ENCODE measurements around the gene TERC.

Gene TERC

DNA sequence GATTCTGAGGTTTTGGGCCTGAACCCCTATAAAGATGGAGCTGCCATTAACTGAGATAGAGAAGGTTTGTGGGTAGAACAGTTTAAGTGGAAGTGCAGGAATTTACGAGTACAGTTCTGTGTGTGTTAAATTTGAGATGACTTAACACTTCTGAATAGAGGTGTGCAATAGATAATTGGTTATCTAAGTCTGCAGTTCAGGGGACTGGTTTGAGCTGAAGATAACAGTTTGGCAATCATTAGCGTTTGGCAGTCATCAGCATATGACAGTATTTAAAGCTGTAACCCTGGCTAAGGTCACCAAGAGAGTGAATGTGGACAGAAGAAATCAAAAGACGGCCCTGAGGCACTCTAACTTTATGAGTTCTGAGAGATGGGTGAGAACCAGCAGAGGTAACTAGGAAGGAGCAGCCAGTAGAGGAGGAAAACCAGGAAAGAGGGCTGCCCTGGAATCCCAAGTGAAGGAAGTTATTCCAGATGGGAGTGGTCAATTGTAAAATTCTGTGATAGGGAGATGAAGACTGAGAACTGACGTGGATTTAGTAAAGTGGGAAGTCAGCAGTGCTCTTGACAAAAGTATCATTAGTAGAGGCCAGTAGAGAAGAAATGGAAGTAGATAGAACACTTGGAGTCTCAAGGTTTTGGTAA is 16.5 kb upstream of the TERC start:
- TF ChIP-seq, protein P1, sequence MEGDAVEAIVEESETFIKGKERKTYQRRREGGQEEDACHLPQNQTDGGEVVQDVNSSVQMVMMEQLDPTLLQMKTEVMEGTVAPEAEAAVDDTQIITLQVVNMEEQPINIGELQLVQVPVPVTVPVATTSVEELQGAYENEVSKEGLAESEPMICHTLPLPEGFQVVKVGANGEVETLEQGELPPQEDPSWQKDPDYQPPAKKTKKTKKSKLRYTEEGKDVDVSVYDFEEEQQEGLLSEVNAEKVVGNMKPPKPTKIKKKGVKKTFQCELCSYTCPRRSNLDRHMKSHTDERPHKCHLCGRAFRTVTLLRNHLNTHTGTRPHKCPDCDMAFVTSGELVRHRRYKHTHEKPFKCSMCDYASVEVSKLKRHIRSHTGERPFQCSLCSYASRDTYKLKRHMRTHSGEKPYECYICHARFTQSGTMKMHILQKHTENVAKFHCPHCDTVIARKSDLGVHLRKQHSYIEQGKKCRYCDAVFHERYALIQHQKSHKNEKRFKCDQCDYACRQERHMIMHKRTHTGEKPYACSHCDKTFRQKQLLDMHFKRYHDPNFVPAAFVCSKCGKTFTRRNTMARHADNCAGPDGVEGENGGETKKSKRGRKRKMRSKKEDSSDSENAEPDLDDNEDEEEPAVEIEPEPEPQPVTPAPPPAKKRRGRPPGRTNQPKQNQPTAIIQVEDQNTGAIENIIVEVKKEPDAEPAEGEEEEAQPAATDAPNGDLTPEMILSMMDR (conservative IDR thresholded peaks at IDR 0.05; ENCODE audit: low read depth, low read length): no peak
- Histone ChIP-seq H3K36me3 (ENCODE audit: insufficient read depth) (peaks cover 15% of the 10 kb centered on the region; the same call in 1 of the 2 replicates), H4K20me1 (ENCODE audit: insufficient read depth) (no peaks in the 10 kb centered on the region), H3K9ac (no peak overlapping the region), H3K27ac (no peak overlapping the region), H3K4me3 (IDR thresholded peaks at IDR 0.05; ENCODE audit: insufficient read depth, low read depth, low read length) (no peak overlapping the region), H3K4me2 (no peak overlapping the region), H3K4me1 (ENCODE audit: low read depth, poor library complexity, severe bottlenecking) (no peaks in the 10 kb centered on the region), H3K79me2 (ENCODE audit: insufficient read depth, low read depth) (peaks cover under 1% of the 10 kb centered on the region), H2AFZ (ENCODE audit: low read depth) (no peak overlapping the region), H3K27me3 (ENCODE audit: insufficient read depth, low read depth) (no peaks in the 10 kb centered on the region)

DNA sequence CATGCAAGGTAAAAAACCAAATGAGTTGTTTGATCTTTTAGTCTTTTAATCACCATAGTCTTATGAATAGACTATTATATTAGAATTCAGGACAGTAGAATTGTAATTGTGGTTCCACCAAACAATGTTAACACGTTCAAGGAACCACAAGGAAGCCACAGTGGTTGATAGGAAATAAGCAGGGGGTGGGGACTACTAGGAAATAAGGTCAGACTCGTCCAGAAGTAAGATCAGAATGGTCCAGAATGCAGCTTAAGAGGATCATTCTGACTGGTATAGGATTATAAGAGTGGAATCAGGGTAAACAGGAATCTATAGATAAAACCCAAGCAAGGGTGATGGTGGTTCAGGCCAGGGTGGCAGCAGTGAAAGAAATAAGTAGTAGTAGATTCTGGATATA is 15.9 kb upstream of the TERC start:
- Histone ChIP-seq H3K27ac (no peak overlapping the region), H3K36me3 (ENCODE audit: insufficient read depth) (peaks cover 15% of the 10 kb centered on the region; the same call in 1 of the 2 replicates), H3K4me3 (IDR thresholded peaks at IDR 0.05; ENCODE audit: insufficient read depth, low read depth, low read length) (no peak overlapping the region), H4K20me1 (ENCODE audit: insufficient read depth) (no peaks in the 10 kb centered on the region), H3K4me1 (ENCODE audit: low read depth, poor library complexity, severe bottlenecking) (peaks cover 4% of the 10 kb centered on the region), H3K27me3 (ENCODE audit: insufficient read depth, low read depth) (no peaks in the 10 kb centered on the region), H3K79me2 (ENCODE audit: insufficient read depth, low read depth) (peaks cover 7% of the 10 kb centered on the region), H3K4me2 (no peak overlapping the region), H2AFZ (ENCODE audit: low read depth) (no peak overlapping the region), H3K9ac (no peak overlapping the region)
- TF ChIP-seq, protein P1 (conservative IDR thresholded peaks at IDR 0.05; ENCODE audit: low read depth, low read length): no peak

DNA sequence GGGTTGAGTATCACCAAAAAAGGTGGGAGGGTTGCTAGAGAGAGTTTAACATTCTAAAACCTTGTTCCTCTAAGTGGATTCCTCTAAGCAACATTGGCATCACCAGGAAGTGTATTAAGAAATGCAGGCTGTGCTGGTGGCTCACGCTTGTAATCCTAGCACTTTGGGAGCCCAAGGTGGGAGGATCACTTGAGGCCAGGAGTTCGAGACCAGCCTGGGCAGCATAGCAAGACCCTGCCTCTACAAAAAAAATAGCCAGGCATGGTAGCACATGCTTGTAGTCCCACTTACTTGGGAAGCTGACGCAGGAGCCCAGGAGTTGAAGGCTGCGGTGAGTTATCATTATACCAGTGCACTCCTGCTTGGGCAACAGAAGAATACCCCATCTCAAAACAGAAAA is 13.0 kb upstream of the TERC start:
- Histone ChIP-seq H3K4me1 (ENCODE audit: low read depth, poor library complexity, severe bottlenecking) (peaks cover 21% of the 10 kb centered on the region), H3K9ac (no peak overlapping the region), H2AFZ (ENCODE audit: low read depth) (no peak overlapping the region), H3K4me3 (IDR thresholded peaks at IDR 0.05; ENCODE audit: insufficient read depth, low read depth, low read length) (no peak overlapping the region), H3K79me2 (ENCODE audit: insufficient read depth, low read depth) (peaks cover 26% of the 10 kb centered on the region), H3K36me3 (ENCODE audit: insufficient read depth) (peaks cover 12% of the 10 kb centered on the region; the same call in 1 of the 2 replicates), H3K27ac (no peak overlapping the region), H3K27me3 (ENCODE audit: insufficient read depth, low read depth) (no peaks in the 10 kb centered on the region), H3K4me2 (no peak overlapping the region), H4K20me1 (ENCODE audit: insufficient read depth) (no peaks in the 10 kb centered on the region)
- TF ChIP-seq, protein P1 (conservative IDR thresholded peaks at IDR 0.05; ENCODE audit: low read depth, low read length): no peak

DNA sequence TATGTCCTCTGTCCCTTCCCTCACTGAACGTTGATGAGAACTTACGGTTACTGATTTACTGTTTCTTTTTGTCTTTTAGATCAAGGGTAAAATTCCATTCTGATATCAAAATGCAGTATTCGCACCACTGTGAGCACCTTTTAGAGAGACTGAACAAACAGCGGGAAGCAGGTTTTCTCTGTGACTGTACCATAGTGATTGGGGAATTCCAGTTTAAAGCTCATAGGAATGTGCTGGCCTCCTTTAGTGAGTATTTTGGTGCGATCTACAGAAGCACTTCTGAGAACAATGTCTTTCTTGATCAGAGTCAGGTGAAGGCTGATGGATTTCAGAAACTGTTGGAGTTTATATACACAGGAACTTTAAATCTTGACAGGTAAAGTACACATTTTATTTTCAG is 9.3 kb upstream of the TERC start:
- Histone ChIP-seq H3K4me1 (ENCODE audit: low read depth, poor library complexity, severe bottlenecking) (peaks cover 21% of the 10 kb centered on the region), H3K27me3 (ENCODE audit: insufficient read depth, low read depth) (no peaks in the 10 kb centered on the region), H4K20me1 (ENCODE audit: insufficient read depth) (no peaks in the 10 kb centered on the region), H2AFZ (ENCODE audit: low read depth) (no peak overlapping the region), H3K9ac (peak overlapping the region; percentile 97; the same call in 1 of the 2 replicates), H3K36me3 (ENCODE audit: insufficient read depth) (0 out of 2 replicates have a peak, but pooled peaks cover 5% of the 10 kb centered on the region), H3K27ac (peak overlapping the region; percentile 89), H3K4me3 (IDR thresholded peaks at IDR 0.05; ENCODE audit: insufficient read depth, low read depth, low read length) (no peak overlapping the region), H3K79me2 (ENCODE audit: insufficient read depth, low read depth) (peaks cover 26% of the 10 kb centered on the region), H3K4me2 (peak overlapping the region; percentile 59)
- TF ChIP-seq, protein P1 (conservative IDR thresholded peaks at IDR 0.05; ENCODE audit: low read depth, low read length): no peak

Measured in KMS-11 (cell line).